ENCODE results near the gene KCTD16. TPM values are rescaled to one million over a fixed set of nuclear protein-coding genes. Genes with fewer than 3 reads are reported as not detected.

The KCTD16 gene
- polyA plus RNA-seq, 1 donor (not counting 4 experiments of a cell fraction or from before 2014, with no cell fraction given) = 0.04 TPM

GRCh38 chr5:144367991-144368390, 197.3 kb downstream of the KCTD16 start:
- Histone ChIP-seq H3K9me1 (ENCODE audit: control insufficient read depth, extremely low read depth, insufficient read depth, low read length) (no peaks in the 10 kb centered on the region), H4K20me1 (ENCODE audit: control insufficient read depth, extremely low read depth, insufficient read depth, low read length) (no peaks in the 10 kb centered on the region), H3K4me3 (ENCODE audit: control insufficient read depth in 2 of 3, extremely low read depth in 1 of 3, insufficient read depth in 2 of 3, low read depth in 1 of 3, low read length in 3 of 3) (no peak overlapping the region), H3K9ac (ENCODE audit: control insufficient read depth, extremely low read depth, insufficient read depth, low read length) (no peak overlapping the region), H3K9me3 (ENCODE audit: control insufficient read depth, low read depth, low read length) (no peaks in the 10 kb centered on the region), H2AFZ (ENCODE audit: control insufficient read depth, low read length) (no peak overlapping the region), H3K27ac (ENCODE audit: control insufficient read depth, insufficient read depth, low read length) (no peak overlapping the region), H3K4me1 (ENCODE audit: control insufficient read depth, extremely low read depth, insufficient read depth, low read length) (no peaks in the 10 kb centered on the region), H3K27me3 (ENCODE audit: control insufficient read depth, extremely low read depth, insufficient read depth, low read length) (no peaks in the 10 kb centered on the region), H3K4me2 (ENCODE audit: control insufficient read depth, extremely low read depth, insufficient read depth, low read depth, low read length) (no peak overlapping the region), H3K79me2 (ENCODE audit: control insufficient read depth, insufficient read depth, low read length) (no peaks in the 10 kb centered on the region), H3K36me3 (ENCODE audit: control insufficient read depth in 2 of 2, extremely low read depth in 1 of 2, insufficient read depth in 2 of 2, low read length in 2 of 2) (no peaks in the 10 kb centered on the region)
- dilution Hi-C loops (cut with MboI; ENCODE audit: extremely low pct_ligation_motif_present, low sequenced_read_pairs) = no loop called here
- DNase-seq (ENCODE audit: low read depth, low spot score) = no peak
- TF ChIP-seq CTCF (optimal IDR thresholded peaks at IDR 0.05 in 1 of 3, IDR thresholded peaks at IDR 0.05 in 1 of 3, conservative IDR thresholded peaks at IDR 0.05 in 1 of 3; ENCODE audit: extremely low read depth in 1 of 3, insufficient read depth in 2 of 3, low read length in 3 of 3) = no peak
- no peak for TF ChIP-seq EZH2 (IDR thresholded peaks at IDR 0.05; ENCODE audit: low read length)
- no peak for FAIRE-seq

DNA sequence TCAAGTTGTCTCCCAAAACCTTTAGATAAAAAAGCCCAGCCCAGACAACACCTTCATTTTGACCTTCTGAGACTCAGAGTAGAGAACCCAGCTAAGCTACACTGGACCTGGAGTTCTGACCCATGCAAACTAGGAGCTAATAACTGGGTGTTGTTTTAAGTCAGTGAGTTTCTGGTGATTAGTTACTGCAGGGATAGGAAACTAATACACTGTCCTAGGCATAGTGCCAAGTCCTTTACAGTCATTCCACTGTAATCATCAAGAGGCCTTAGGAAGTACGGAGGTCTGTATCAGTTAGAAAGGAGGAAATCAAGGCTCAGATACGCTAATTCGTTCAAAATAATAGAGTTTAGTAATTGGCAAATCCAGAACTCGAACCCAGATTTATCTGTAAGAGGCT, 197.9 kb downstream of the KCTD16 start:
- H4K20me1 ChIP-seq (ENCODE audit: control insufficient read depth, extremely low read depth, insufficient read depth, low read length) = no peaks in the 10 kb centered on the region
- no peak overlapping the region for H2AFZ ChIP-seq (ENCODE audit: control insufficient read depth, low read length)
- H3K9me3 ChIP-seq (ENCODE audit: control insufficient read depth, low read depth, low read length) = no peaks in the 10 kb centered on the region
- H3K79me2 ChIP-seq (ENCODE audit: control insufficient read depth, insufficient read depth, low read length) = no peaks in the 10 kb centered on the region
- no peak overlapping the region for H3K4me3 ChIP-seq (ENCODE audit: control insufficient read depth in 2 of 3, extremely low read depth in 1 of 3, insufficient read depth in 2 of 3, low read depth in 1 of 3, low read length in 3 of 3)
- no peak for DNase-seq (ENCODE audit: low read depth, low spot score)
- dilution Hi-C loops (cut with MboI; ENCODE audit: extremely low pct_ligation_motif_present, low sequenced_read_pairs) = no loop called here
- H3K9me1 ChIP-seq (ENCODE audit: control insufficient read depth, extremely low read depth, insufficient read depth, low read length) = no peaks in the 10 kb centered on the region
- H3K4me2 ChIP-seq (ENCODE audit: control insufficient read depth, extremely low read depth, insufficient read depth, low read depth, low read length) = no peak overlapping the region
- H3K36me3 ChIP-seq (ENCODE audit: control insufficient read depth in 2 of 2, extremely low read depth in 1 of 2, insufficient read depth in 2 of 2, low read length in 2 of 2) = no peaks in the 10 kb centered on the region
- no peak overlapping the region for H3K9ac ChIP-seq (ENCODE audit: control insufficient read depth, extremely low read depth, insufficient read depth, low read length)
- H3K4me1 ChIP-seq (ENCODE audit: control insufficient read depth, extremely low read depth, insufficient read depth, low read length) = no peaks in the 10 kb centered on the region
- FAIRE-seq = no peak
- TF ChIP-seq CTCF (optimal IDR thresholded peaks at IDR 0.05 in 1 of 3, IDR thresholded peaks at IDR 0.05 in 1 of 3, conservative IDR thresholded peaks at IDR 0.05 in 1 of 3; ENCODE audit: extremely low read depth in 1 of 3, insufficient read depth in 2 of 3, low read length in 3 of 3) = no peak
- no peak for TF ChIP-seq EZH2 (IDR thresholded peaks at IDR 0.05; ENCODE audit: low read length)
- no peak overlapping the region for H3K27ac ChIP-seq (ENCODE audit: control insufficient read depth, insufficient read depth, low read length)
- no peaks in the 10 kb centered on the region for H3K27me3 ChIP-seq (ENCODE audit: control insufficient read depth, extremely low read depth, insufficient read depth, low read length)
